ENCODE measurements around the gene WDR46. TPM values are rescaled to one million over a fixed set of nuclear protein-coding genes. Genes with fewer than 3 reads are reported as not detected.

The WDR46 gene
- total and polyA plus RNA-seq, 10 of the 15 experiments (the other 5 are each of a cell fraction or from before 2014, with no cell fraction given), result 10.1 to 147 (median 86.0) TPM

- peak; percentile 99 for TF ChIP-seq RELB (IDR thresholded peaks at IDR 0.05; ENCODE audit: low read depth)
- TF ChIP-seq GATAD2B (conservative IDR thresholded peaks at IDR 0.05; ENCODE audit: low read depth), result peak; percentile 46
- no peak for TF ChIP-seq SP1 (IDR thresholded peaks at IDR 0.05; ENCODE audit: low read depth, low read length)
- peak; percentile 94 for TF ChIP-seq ZBTB11 (CRISPR knock-in tag; IDR thresholded peaks at IDR 0.05)
- peak; percentile 32; the same call in 1 of the 2 replicates for TF ChIP-seq TARDBP (IDR thresholded peaks at IDR 0.05; ENCODE audit: borderline replicate concordance)
- peak; percentile 53 for TF ChIP-seq DPF2 (IDR thresholded peaks at IDR 0.05)
- peak; percentile 90 for TF ChIP-seq PAX8 (IDR thresholded peaks at IDR 0.05)
- TF ChIP-seq TCF3 (IDR thresholded peaks at IDR 0.05; ENCODE audit: borderline replicate concordance, insufficient read depth, low read depth, low read length), result peak; percentile 72; the same call in 1 of the 2 replicates
- 0 out of 2 replicates have a peak, but pooled peaks have one; percentile 20 for TF ChIP-seq KAT2A (conservative IDR thresholded peaks at IDR 0.05; ENCODE audit: control insufficient read depth, low read depth, low read length)
- TF ChIP-seq MEF2A (IDR thresholded peaks at IDR 0.05; ENCODE audit: insufficient read depth, low read depth, low read length), result 0 out of 2 replicates have a peak, but pooled peaks have one; percentile 30
- TF ChIP-seq NR2F1 (conservative IDR thresholded peaks at IDR 0.05), result peak; percentile 62; the same call in 1 of the 2 replicates
- peak; percentile 88 for TF ChIP-seq SKIL (IDR thresholded peaks at IDR 0.05; ENCODE audit: low read depth, poor library complexity, severe bottlenecking)
- TF ChIP-seq RBBP5 (conservative IDR thresholded peaks at IDR 0.05), result peak; percentile 98
- TF ChIP-seq TCF12 (IDR thresholded peaks at IDR 0.05; ENCODE audit: low read depth, low read length), result peak; percentile 82; the same call in 1 of the 2 replicates
- TF ChIP-seq PKNOX1 (IDR thresholded peaks at IDR 0.05), result peak; percentile 78
- TF ChIP-seq EGR1 (IDR thresholded peaks at IDR 0.05; ENCODE audit: borderline replicate concordance in 1 of 2, low read depth in 2 of 2, low read length in 2 of 2), result peak; percentile 29 to 50; a peak in 2 of 3 replicates
- TF ChIP-seq ESRRA (IDR thresholded peaks at IDR 0.05; ENCODE audit: low read length), result no peak
- TF ChIP-seq ZNF274 (IDR thresholded peaks at IDR 0.05; ENCODE audit: insufficient read depth, insufficient read length), result no peak
- TF ChIP-seq BACH1 (IDR thresholded peaks at IDR 0.05; ENCODE audit: borderline replicate concordance), result peak; percentile 72
- no peak for TF ChIP-seq PBX3 (IDR thresholded peaks at IDR 0.05; ENCODE audit: insufficient replicate concordance, low read depth, low read length)
These were observed 17.4 kb downstream of the WDR46 start, which contains the start of the genes RPS18 and VPS52 (continued) for GRCh38 chr6:33271468-33272274.

All from GM12878 (cell line).